SU-DHL-6 (cell line): Measurements from ENCODE around the gene SUB1.

Experiments used
- EZH2phosphoT487 ChIP-seq: fragments of 200-600 bp; sonication (generic), shearing (Covaris generic); conservative IDR thresholded peaks from 2 replicates; pipeline ENCODE4 v1.6.1; 2018; ENCODE audit warnings: mild to moderate bottlenecking, antibody characterized with exemption, low read length, moderate library complexity, mixed read lengths
- TF ChIP-seq, protein P1 (sequence below): fragments of 200-600 bp; sonication (generic); IDR thresholded peaks from one replicate; pipeline ENCODE4 v1.5.1; 2017; ENCODE audit warnings: antibody characterized with exemption, mild to moderate bottlenecking, low read length, moderate library complexity; ENCODE audit not compliant: insufficient read depth, poor library complexity, severe bottlenecking

DNA sequence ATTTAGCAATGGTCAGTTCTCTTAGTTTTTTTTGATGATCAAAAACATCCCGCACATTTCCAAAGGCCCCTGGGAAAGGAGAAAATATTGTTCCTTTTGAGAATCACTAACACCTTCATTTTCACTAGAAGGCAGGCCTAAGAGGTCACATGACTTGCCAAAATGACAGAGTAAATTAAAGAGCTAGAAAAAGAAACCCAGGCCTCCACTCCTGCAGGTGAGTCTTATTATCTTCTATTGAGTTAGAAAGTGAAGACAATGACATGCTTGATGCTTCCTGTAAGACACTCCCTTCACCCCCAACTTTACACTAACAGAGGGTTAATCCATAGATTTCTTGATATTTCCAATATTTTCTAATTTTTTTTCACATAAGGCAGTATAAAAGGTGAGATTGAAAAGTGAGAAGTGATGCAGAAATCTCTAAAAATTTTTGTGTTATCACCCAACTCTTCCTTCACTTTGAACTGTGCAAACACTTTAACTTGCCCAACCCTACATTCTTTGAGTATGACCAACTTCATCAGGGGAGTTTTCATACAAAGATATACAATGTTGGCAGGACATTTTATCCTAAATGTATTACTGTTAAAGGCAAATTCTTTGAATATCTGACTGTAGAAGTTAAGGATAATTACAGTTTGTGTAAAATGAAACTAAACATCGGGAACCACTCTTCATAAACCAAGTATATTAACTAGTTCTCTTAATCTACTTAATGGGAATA is 57.1 kb downstream of the SUB1 start:
- TF ChIP-seq, protein P1, sequence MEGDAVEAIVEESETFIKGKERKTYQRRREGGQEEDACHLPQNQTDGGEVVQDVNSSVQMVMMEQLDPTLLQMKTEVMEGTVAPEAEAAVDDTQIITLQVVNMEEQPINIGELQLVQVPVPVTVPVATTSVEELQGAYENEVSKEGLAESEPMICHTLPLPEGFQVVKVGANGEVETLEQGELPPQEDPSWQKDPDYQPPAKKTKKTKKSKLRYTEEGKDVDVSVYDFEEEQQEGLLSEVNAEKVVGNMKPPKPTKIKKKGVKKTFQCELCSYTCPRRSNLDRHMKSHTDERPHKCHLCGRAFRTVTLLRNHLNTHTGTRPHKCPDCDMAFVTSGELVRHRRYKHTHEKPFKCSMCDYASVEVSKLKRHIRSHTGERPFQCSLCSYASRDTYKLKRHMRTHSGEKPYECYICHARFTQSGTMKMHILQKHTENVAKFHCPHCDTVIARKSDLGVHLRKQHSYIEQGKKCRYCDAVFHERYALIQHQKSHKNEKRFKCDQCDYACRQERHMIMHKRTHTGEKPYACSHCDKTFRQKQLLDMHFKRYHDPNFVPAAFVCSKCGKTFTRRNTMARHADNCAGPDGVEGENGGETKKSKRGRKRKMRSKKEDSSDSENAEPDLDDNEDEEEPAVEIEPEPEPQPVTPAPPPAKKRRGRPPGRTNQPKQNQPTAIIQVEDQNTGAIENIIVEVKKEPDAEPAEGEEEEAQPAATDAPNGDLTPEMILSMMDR, result no peak
- TF ChIP-seq EZH2phosphoT487, result no peak
